GM12878 (cell line): ENCODE data around the gene S100A14. TPM values are rescaled to one million over a fixed set of nuclear protein-coding genes. Genes with fewer than 3 reads are reported as not detected.

Source experiments
- ATF7 ChIP-seq: fragments of 450-650 bp; IDR thresholded peaks from 2 replicates; pipeline ENCODE4 v1.6.1; 2016; ENCODE audit warnings: low read depth, mild to moderate bottlenecking
- BCL11A ChIP-seq: IDR thresholded peaks from 2 replicates; pipeline ENCODE4 v1.6.1; 2011; ENCODE audit warnings: low read depth, low read length
- BHLHE40 ChIP-seq, 2 experiments: fragments of 450-650 bp in 1 of 2; IDR thresholded peaks; 2 replicates each; pipeline ENCODE4 v1.6.1; 2011 to 2017; ENCODE audit warnings: low read depth in 2 of 2, borderline replicate concordance in 1 of 2, improper control_type of control experiment in 1 of 2, low read length in 1 of 2, mild to moderate bottlenecking in 1 of 2
- CHD1 ChIP-seq: IDR thresholded peaks from 2 replicates; pipeline ENCODE4 v1.6.1; 2012; ENCODE audit warnings: low read depth, low read length, improper control_type of control experiment
- IKZF2 ChIP-seq, 2 experiments: fragments of 450-650 bp; IDR thresholded peaks; 2 replicates each; pipeline ENCODE4 v1.6.1; 2017; ENCODE audit warnings: mild to moderate bottlenecking in 2 of 2, moderate library complexity in 2 of 2
- JUNB ChIP-seq: IDR thresholded peaks from 2 replicates; pipeline ENCODE4 v1.6.1; 2016; ENCODE audit warnings: antibody characterized with exemption, mild to moderate bottlenecking
- KLF5 ChIP-seq: fragments of 450-650 bp; IDR thresholded peaks from 2 replicates; pipeline ENCODE4 v1.6.1; 2014; ENCODE audit warnings: mild to moderate bottlenecking; ENCODE audit not compliant: partially characterized antibody
- MEF2A ChIP-seq: IDR thresholded peaks from 2 replicates; pipeline ENCODE4 v1.6.1; 2011; ENCODE audit warnings: low read depth, mild to moderate bottlenecking, low read length, moderate library complexity; ENCODE audit not compliant: insufficient read depth
- MEF2B ChIP-seq: fragments of 450-650 bp; IDR thresholded peaks from 2 replicates; pipeline ENCODE4 v1.6.1; 2018; ENCODE audit warnings: mild to moderate bottlenecking, moderate library complexity; ENCODE audit not compliant: partially characterized antibody, poor library complexity, severe bottlenecking
- MLLT1 ChIP-seq: fragments of 450-650 bp; IDR thresholded peaks from 2 replicates; pipeline ENCODE4 v1.6.1; 2016; ENCODE audit warnings: mild to moderate bottlenecking
- MTA2 ChIP-seq: fragments of 450-650 bp; IDR thresholded peaks from 2 replicates; pipeline ENCODE4 v1.6.1; 2016; ENCODE audit warnings: low read depth, mild to moderate bottlenecking, moderate library complexity
- PBX3 ChIP-seq: IDR thresholded peaks from 2 replicates; pipeline ENCODE4 v1.6.1; 2011; ENCODE audit warnings: mild to moderate bottlenecking, low read depth, low read length, moderate library complexity; ENCODE audit not compliant: insufficient replicate concordance
- POLR2AphosphoS5 ChIP-seq: IDR thresholded peaks from 2 replicates; pipeline ENCODE4 v1.6.1; 2011; ENCODE audit warnings: mild to moderate bottlenecking, low read length, inconsistent platforms
- RAD21 ChIP-seq: IDR thresholded peaks from 2 replicates; pipeline ENCODE4 v1.6.1; 2011; ENCODE audit warnings: mild to moderate bottlenecking, low read depth, low read length, moderate library complexity; ENCODE audit not compliant: insufficient read depth
- RELB ChIP-seq: fragments of 450-650 bp; IDR thresholded peaks from 2 replicates; pipeline ENCODE4 v1.6.1; 2017; ENCODE audit warnings: low read depth, mild to moderate bottlenecking, moderate library complexity
- SP1 ChIP-seq: IDR thresholded peaks from one replicate; pipeline ENCODE4 v1.6.1; 2011; ENCODE audit warnings: low read depth, low read length
- SPI1 ChIP-seq: IDR thresholded peaks from 2 replicates; pipeline ENCODE4 v1.6.1; 2011; ENCODE audit warnings: low read depth, mild to moderate bottlenecking, low read length, moderate library complexity, borderline replicate concordance; ENCODE audit not compliant: insufficient read depth
- ZBTB4 ChIP-seq: fragments of 450-650 bp; formaldehyde crosslinking; IDR thresholded peaks from 2 replicates; pipeline ENCODE4 v1.4.0; 2022; ENCODE audit warnings: mild to moderate bottlenecking, moderate library complexity
- polyA plus RNA-seq, 11 experiments: library from polyadenylated mRNA; depleted of rRNA in 4 of 11; unstranded in 6 of 11; stranded (reverse) in 5 of 11; fragments of >200 nt; fragmentation: Nextera tagmentation in 4 of 11; fragmentation: Illumina TruSeq in 1 of 11; extraction: Ambion mirVana in 4 of 11; extraction: Trizol in 1 of 11; gene quantifications; 1 replicate in 1 of 11; 2 replicates in 10 of 11; pipeline versions ENCODE4 v1.2.1 to v1.2.3, GENCODE V29; 2011 to 2016; ENCODE audit warnings: inconsistent platforms in 2 of 11, missing spikeins in 2 of 11, low read depth in 1 of 11
- total RNA-seq, 4 experiments: library from RNA; depleted of rRNA in 3 of 4; stranded (reverse); fragments of >200 nt in 3 of 4; fragmentation: Illumina TruSeq in 1 of 4; extraction: Trizol in 1 of 4; gene quantifications; 2 replicates each; pipeline versions ENCODE4 v1.2.1 to v1.2.3, GENCODE V29; 2013 to 2021

The S100A14 gene
- total and polyA plus RNA-seq, 10 of the 15 experiments (the other 5 are each of a cell fraction or from before 2014, with no cell fraction given), result 0.20 to 0.77 (median 0.45) TPM; not detected in 4

- TF ChIP-seq ATF7 (peak; percentile 79), RAD21 (0 out of 2 replicates have a peak, but pooled peaks have one; percentile 13), MLLT1 (0 out of 2 replicates have a peak, but pooled peaks have one; percentile 60), RELB (peak; percentile 48; the same call in 1 of the 2 replicates), SPI1 (peak; percentile 98), BCL11A (peak; percentile 80; the same call in 1 of the 2 replicates), ZBTB4 (CRISPR knock-in tag) (no peak), POLR2AphosphoS5 (peak; percentile 71), MTA2 (peak; percentile 84), CHD1 (peak; percentile 83; the same call in 1 of the 2 replicates), SP1 (peak; percentile 50), MEF2B (peak; percentile 59), JUNB (peak; percentile 9; the same call in 1 of the 2 replicates), KLF5 (peak; percentile 32), MEF2A (peak; percentile 58; the same call in 1 of the 2 replicates), PBX3 (peak; percentile 14), IKZF2 (IDR thresholded peaks at IDR 0.05) (peak; percentile 76 to 79; a peak in 2 of 4 replicates), BHLHE40 (IDR thresholded peaks at IDR 0.05; ENCODE audit: borderline replicate concordance in 1 of 2, low read depth in 2 of 2, low read length in 1 of 2) (peak; percentile 36 to 44; a peak in 2 of 4 replicates)
Observed at GRCh38 chr1:153598309-153599172, 17.6 kb downstream of the S100A14 start (continued).
